Ishikawa (cell line): ENCODE results near the gene SRXN1.

Experiments used
- CEBPB ChIP-seq: IDR thresholded peaks from 2 replicates; pipeline ENCODE4 v1.6.1; 2012
- CREB1 ChIP-seq: IDR thresholded peaks from 2 replicates; pipeline ENCODE4 v1.6.1; 2012; ENCODE audit warnings: low read depth
- EGR1 ChIP-seq: IDR thresholded peaks from 2 replicates; pipeline ENCODE4 v1.6.1; 2012
- EP300 ChIP-seq: IDR thresholded peaks from 2 replicates; pipeline ENCODE4 v1.6.1; 2012; ENCODE audit warnings: borderline replicate concordance
- FOXM1 ChIP-seq: IDR thresholded peaks from 2 replicates; pipeline ENCODE4 v1.6.1; 2012; ENCODE audit warnings: low read depth, borderline replicate concordance
- MAX ChIP-seq: IDR thresholded peaks from 2 replicates; pipeline ENCODE4 v1.6.1; 2012
- NFIC ChIP-seq: IDR thresholded peaks from 2 replicates; pipeline ENCODE4 v1.6.1; 2012
- RAD21 ChIP-seq: IDR thresholded peaks from 2 replicates; pipeline ENCODE4 v1.6.1; 2012; ENCODE audit warnings: low read depth
- TAF1 ChIP-seq: IDR thresholded peaks from 2 replicates; pipeline ENCODE4 v1.6.1; 2012; ENCODE audit warnings: low read depth, mild to moderate bottlenecking
- TCF12 ChIP-seq: IDR thresholded peaks from 2 replicates; pipeline ENCODE4 v1.6.1; 2012; ENCODE audit warnings: low read depth
- TEAD4 ChIP-seq: IDR thresholded peaks from 2 replicates; pipeline ENCODE4 v1.6.1; 2012
- USF1 ChIP-seq: IDR thresholded peaks from 2 replicates; pipeline ENCODE4 v1.6.1; 2012
- YY1 ChIP-seq: IDR thresholded peaks from 2 replicates; pipeline ENCODE4 v1.6.1; 2012; ENCODE audit warnings: low read depth
- ZBTB7A ChIP-seq: IDR thresholded peaks from 2 replicates; pipeline ENCODE4 v1.6.1; 2012; ENCODE audit warnings: low read depth
- TF ChIP-seq, protein P1 (sequence below): IDR thresholded peaks from 2 replicates; pipeline ENCODE4 v1.6.1; 2012; ENCODE audit warnings: low read depth, mild to moderate bottlenecking

SRXN1 gene

DNA sequence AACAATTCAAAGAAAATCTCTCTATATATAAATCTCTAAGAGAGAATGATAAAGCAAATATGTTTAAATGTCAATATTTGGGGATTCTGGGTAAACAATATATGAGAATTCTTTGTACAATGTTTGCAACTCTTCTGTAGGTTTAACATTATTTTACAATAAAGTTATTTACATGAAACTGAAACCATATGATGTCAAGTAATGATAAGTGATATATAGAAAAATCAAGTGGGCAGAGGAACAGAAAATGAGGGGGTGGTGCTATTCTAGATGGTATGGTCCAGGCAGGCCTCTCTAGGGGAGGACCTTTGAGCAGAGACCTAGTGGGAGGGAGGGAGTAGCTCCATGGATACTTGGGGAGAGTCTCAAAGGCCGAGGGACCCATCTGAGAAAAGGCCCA lies 39.0 kb upstream of the SRXN1 start:
- TF ChIP-seq, protein P1, sequence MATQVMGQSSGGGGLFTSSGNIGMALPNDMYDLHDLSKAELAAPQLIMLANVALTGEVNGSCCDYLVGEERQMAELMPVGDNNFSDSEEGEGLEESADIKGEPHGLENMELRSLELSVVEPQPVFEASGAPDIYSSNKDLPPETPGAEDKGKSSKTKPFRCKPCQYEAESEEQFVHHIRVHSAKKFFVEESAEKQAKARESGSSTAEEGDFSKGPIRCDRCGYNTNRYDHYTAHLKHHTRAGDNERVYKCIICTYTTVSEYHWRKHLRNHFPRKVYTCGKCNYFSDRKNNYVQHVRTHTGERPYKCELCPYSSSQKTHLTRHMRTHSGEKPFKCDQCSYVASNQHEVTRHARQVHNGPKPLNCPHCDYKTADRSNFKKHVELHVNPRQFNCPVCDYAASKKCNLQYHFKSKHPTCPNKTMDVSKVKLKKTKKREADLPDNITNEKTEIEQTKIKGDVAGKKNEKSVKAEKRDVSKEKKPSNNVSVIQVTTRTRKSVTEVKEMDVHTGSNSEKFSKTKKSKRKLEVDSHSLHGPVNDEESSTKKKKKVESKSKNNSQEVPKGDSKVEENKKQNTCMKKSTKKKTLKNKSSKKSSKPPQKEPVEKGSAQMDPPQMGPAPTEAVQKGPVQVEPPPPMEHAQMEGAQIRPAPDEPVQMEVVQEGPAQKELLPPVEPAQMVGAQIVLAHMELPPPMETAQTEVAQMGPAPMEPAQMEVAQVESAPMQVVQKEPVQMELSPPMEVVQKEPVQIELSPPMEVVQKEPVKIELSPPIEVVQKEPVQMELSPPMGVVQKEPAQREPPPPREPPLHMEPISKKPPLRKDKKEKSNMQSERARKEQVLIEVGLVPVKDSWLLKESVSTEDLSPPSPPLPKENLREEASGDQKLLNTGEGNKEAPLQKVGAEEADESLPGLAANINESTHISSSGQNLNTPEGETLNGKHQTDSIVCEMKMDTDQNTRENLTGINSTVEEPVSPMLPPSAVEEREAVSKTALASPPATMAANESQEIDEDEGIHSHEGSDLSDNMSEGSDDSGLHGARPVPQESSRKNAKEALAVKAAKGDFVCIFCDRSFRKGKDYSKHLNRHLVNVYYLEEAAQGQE, result no peak
- TF ChIP-seq MAX (no peak), ZBTB7A (no peak), RAD21 (no peak), EP300 (no peak), FOXM1 (no peak), NFIC (no peak), TCF12 (no peak), TEAD4 (no peak)

DNA sequence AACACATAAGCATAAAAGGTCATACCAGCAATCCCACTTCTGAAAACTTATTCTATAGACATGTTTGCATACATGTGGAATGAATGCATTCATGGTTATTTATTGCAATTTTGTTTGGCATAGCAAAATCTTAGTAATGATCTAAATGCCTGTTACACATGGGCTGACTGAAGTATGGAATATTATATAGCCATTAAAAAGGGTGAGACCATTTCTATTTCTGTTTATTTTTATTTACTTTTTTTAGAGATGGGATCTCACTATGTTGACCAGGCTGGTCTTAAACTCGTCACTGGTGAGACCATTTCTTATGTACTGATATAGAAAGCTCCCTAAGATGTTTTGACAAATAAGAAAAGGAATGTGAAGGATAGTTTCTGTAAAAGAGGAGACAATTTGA lies 36.9 kb upstream of the SRXN1 start:
- TF ChIP-seq NFIC (no peak), TAF1 (no peak), EP300 (no peak), ZBTB7A (no peak)
- TF ChIP-seq, protein P1, result no peak

DNA sequence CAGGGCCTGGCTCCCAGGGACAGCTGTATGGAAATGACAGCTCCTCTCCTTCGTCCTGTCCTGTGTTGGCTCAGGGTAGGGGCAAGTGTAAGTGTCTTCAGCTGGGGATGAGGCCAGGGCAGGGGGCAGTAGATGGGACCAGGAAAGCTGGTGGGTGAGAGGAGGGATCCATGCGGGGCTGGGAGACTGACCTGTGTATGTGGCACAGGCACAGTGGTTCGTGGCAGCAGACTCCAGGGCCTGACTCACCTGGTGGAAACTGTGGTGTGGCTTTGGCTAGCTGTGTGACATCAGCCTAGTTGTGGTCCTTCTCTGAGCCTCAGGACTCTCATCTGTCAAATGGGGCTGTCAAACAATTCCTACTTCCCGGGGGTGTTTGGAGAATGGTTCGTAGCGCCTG lies 36.3 kb upstream of the SRXN1 start:
- no peak for TF ChIP-seq FOXM1
- no peak for TF ChIP-seq CREB1
- no peak for TF ChIP-seq NFIC
- no peak for TF ChIP-seq YY1
- no peak for TF ChIP-seq RAD21
- no peak for TF ChIP-seq TEAD4
- TF ChIP-seq, protein P1, result no peak
- no peak for TF ChIP-seq USF1
- TF ChIP-seq MAX, result no peak
- TF ChIP-seq TAF1, result no peak
- TF ChIP-seq EP300, result no peak
- TF ChIP-seq ZBTB7A, result no peak
- no peak for TF ChIP-seq CEBPB
- no peak for TF ChIP-seq EGR1
- TF ChIP-seq TCF12, result no peak

GRCh38 chr20:688809-689212 lies 35.8 kb upstream of the SRXN1 start:
- TF ChIP-seq TAF1 (no peak), EP300 (no peak), TEAD4 (no peak), CREB1 (no peak), TCF12 (no peak), YY1 (no peak), FOXM1 (no peak), RAD21 (no peak), EGR1 (no peak), USF1 (no peak), MAX (no peak), CEBPB (no peak), ZBTB7A (no peak)
- TF ChIP-seq, protein P1, result no peak
